ENCODE data around the gene AKR1B15.
A peak's percentile ranks its signal among the peaks of the same experiment; 100 is the strongest.

DNA sequence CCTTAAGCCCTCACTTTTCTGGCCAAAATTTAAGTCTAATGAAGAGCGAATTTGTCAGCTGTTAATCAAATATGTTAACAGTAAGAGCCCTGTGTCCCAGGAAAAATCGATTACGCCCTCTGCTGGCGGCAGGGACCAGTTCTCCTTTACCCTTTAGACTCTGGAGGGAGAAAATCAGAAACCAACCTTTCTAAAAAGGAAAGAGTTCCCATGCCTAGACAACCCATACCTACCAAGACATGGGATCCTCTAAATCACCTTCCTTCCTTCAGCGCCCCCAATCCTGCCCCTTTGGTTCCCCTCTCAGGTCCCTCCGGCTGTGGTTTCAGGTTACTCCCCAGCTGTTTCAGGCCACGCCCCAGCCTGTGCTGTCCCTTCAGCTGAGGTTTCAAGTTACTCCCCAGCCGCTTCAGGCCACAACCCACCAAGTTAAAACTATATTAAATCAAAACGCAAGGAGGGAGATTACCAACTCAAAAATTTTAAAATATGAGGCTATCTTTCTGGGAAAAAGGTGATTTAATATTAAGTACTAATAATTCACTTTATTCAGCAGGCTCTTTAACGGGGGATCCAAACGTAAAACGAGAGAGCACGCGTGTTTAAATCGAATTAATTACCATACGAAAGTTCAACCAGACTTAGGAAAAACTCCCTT, 1.4 kb upstream of the AKR1B15 start:
- TF ChIP-seq CTCF (IDR thresholded peaks at IDR 0.05) (peak; percentile 77), EZH2 (IDR thresholded peaks at IDR 0.05) (no peak), EZH2phosphoT487 (IDR thresholded peaks at IDR 0.05) (no peak)

Data from neural progenitor cell (in vitro differentiated cells).